Natural killer cell (primary cell): ENCODE measurements around the gene TSC22D3. TPM values are rescaled to one million over a fixed set of nuclear protein-coding genes. Genes with fewer than 3 reads are reported as not detected.
A peak's percentile ranks its signal among the peaks of the same experiment; 100 is the strongest.

ENCODE experiments used
- ATAC-seq, 3 donors: fragments of 150-1000 bp in 2 of 3; fragments of 200-7000 bp in 1 of 3; cut with Tn5 transposase; 1 replicate in 1 of 3; 2 replicates in 2 of 3; pipeline ENCODE4 v1.10.0; 2021; ENCODE audit warnings: mild to moderate bottlenecking in 2 of 3, moderate library complexity in 2 of 3
- DNase-seq, 2 donors: peaks; one replicate each; pipeline versions ENCODE4 v3.0.0 to v3.0.0-alpha.2; 2013 to 2021; ENCODE audit warnings: mixed read lengths in 1 of 2
- H3K27ac ChIP-seq: one replicate; pipeline ENCODE4 v1.5.1; 2013; ENCODE audit warnings: mild to moderate bottlenecking, low read length
- H3K27me3 ChIP-seq: one replicate; pipeline ENCODE4 v1.6.1; 2013; ENCODE audit warnings: low read length; ENCODE audit not compliant: control insufficient read depth, insufficient read depth
- H3K36me3 ChIP-seq: one replicate; pipeline ENCODE4 v1.6.1; 2013; ENCODE audit warnings: low read length; ENCODE audit not compliant: control insufficient read depth, insufficient read depth
- H3K4me1 ChIP-seq: one replicate; pipeline ENCODE4 v1.6.1; 2013; ENCODE audit warnings: low read length; ENCODE audit not compliant: control insufficient read depth, insufficient read depth
- H3K4me3 ChIP-seq: one replicate; pipeline ENCODE4 v1.5.1; 2013; ENCODE audit warnings: low read length
- H3K9me3 ChIP-seq: one replicate; pipeline ENCODE4 v1.6.1; 2013; ENCODE audit warnings: low read length; ENCODE audit not compliant: control insufficient read depth, insufficient read depth
- H3K27ac Mint-ChIP-seq, 2 donors: one replicate each; pipeline ENCODE4 v1.8.0; 2022; ENCODE audit warnings: mild to moderate bottlenecking in 2 of 2, mixed read lengths in 2 of 2, moderate library complexity in 1 of 2
- H3K27me3 Mint-ChIP-seq, 2 donors: one replicate each; pipeline ENCODE4 v1.8.0; 2022; ENCODE audit warnings: low read depth in 2 of 2, mixed read lengths in 2 of 2
- H3K36me3 Mint-ChIP-seq: one replicate; pipeline ENCODE4 v1.8.0; 2022; ENCODE audit warnings: mixed read lengths
- H3K4me1 Mint-ChIP-seq, 2 donors: one replicate each; pipeline ENCODE4 v1.8.0; 2022; ENCODE audit warnings: mixed read lengths in 2 of 2
- H3K4me3 Mint-ChIP-seq: one replicate; pipeline ENCODE4 v1.8.0; 2022; ENCODE audit warnings: mild to moderate bottlenecking, moderate library complexity, mixed read lengths
- H3K9me3 Mint-ChIP-seq, 2 donors: one replicate each; pipeline ENCODE4 v1.8.0; 2022; ENCODE audit warnings: mixed read lengths in 2 of 2
- WGBS: methylation state at CpG from one replicate; pipeline ENCODE4 v1.1.7; 2013; ENCODE audit warnings: missing lambda C conversion rate; ENCODE audit not compliant: insufficient coverage; 5-methylcytosine and 5-hydroxymethylcytosine counted together
- intact Hi-C: fragments of 100-400 bp; cut with micrococcal nuclease; formaldehyde crosslinking; loops from one replicate; pipeline ENCODE4 v1.14.2; 2022
- total RNA-seq, 4 donors: library from RNA; stranded (reverse); fragments of 120-200 nt in 1 of 4; gene quantifications; one replicate each; pipeline versions ENCODE4 v1.2.3 to v1.2.4, GENCODE V29; 2013 to 2022
- TF ChIP-seq, protein P1 (sequence below): fragments of 200-600 bp; IDR thresholded peaks from one replicate; pipeline ENCODE4 v1.8.0; 2022; ENCODE audit warnings: antibody characterized with exemption

The TSC22D3 gene
- total RNA-seq, 3 donors from 2014 or later (not counting 1 experiment from before 2014, with no cell fraction given), result 895 to 1,800 (median 1,053) TPM

DNA sequence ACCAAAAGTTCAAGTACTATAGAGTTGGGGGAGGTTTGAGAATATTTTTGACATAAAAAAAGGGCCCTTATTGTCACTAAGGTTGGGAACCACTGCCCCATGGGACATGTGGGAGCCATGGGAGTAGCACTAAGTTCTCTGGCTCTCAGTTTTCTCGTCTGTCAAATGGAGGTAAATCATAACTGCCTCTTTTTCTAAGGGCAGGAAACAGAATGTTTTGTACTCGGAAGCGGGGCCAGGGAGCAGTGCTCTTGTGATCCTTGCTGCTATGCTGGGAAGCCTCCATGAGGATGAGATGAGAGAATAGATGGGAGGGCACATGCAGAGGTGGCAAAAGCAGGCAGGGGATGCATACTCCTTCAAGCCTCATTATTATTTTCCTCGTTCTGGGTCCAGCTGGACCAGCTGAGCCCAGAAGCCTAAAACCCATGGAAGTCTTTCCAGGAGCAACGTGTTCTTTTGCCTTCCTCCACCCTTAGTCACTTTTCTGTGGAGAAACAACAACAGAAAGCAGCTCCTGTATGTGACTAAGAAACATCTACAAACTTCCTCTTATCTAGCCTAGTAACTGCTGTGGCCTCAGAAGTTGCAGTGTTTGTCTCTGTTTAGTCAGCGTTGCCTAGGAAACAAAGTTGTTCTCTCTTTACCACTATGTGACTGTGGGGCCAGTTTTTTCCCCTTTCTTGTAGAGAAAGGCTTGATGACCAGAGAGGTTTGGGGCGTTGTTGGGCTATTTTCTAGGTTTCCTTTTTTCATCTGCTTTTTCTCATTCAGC lies 64.8 kb downstream of the TSC22D3 start:
- Mint-ChIP-seq H3K27me3 (no peaks in the 10 kb centered on the region), H3K36me3 (no peaks in the 10 kb centered on the region), H3K27ac (peak overlapping the region; percentile 99), H3K4me1 (peaks cover 46 to 55% of the 10 kb centered on the region in 2 donors), H3K9me3 (no peaks in the 10 kb centered on the region), H3K4me3 (peak overlapping the region; percentile 92)
- peak; percentile 58 to 86 (median 72) for ATAC-seq
- TF ChIP-seq, protein P1, sequence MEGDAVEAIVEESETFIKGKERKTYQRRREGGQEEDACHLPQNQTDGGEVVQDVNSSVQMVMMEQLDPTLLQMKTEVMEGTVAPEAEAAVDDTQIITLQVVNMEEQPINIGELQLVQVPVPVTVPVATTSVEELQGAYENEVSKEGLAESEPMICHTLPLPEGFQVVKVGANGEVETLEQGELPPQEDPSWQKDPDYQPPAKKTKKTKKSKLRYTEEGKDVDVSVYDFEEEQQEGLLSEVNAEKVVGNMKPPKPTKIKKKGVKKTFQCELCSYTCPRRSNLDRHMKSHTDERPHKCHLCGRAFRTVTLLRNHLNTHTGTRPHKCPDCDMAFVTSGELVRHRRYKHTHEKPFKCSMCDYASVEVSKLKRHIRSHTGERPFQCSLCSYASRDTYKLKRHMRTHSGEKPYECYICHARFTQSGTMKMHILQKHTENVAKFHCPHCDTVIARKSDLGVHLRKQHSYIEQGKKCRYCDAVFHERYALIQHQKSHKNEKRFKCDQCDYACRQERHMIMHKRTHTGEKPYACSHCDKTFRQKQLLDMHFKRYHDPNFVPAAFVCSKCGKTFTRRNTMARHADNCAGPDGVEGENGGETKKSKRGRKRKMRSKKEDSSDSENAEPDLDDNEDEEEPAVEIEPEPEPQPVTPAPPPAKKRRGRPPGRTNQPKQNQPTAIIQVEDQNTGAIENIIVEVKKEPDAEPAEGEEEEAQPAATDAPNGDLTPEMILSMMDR, result no peak
- intact Hi-C loops, result loop anchor here (1.0 to 5.0 kb wide), 3 partner anchors 38 to 259 kb away; partner anchors contain the start of genes NCBP2L and TSC22D3
- Histone ChIP-seq H3K36me3 (peaks cover 28% of the 10 kb centered on the region), H3K4me1 (peaks cover 59% of the 10 kb centered on the region), H3K27ac (peak overlapping the region; percentile 100), H3K4me3 (no peak overlapping the region), H3K9me3 (no peaks in the 10 kb centered on the region), H3K27me3 (no peaks in the 10 kb centered on the region)
- peak; percentile 17 to 91 for DNase-seq
- WGBS, result 13% methylated on average over 5 of the region's 7 CpGs

DNA sequence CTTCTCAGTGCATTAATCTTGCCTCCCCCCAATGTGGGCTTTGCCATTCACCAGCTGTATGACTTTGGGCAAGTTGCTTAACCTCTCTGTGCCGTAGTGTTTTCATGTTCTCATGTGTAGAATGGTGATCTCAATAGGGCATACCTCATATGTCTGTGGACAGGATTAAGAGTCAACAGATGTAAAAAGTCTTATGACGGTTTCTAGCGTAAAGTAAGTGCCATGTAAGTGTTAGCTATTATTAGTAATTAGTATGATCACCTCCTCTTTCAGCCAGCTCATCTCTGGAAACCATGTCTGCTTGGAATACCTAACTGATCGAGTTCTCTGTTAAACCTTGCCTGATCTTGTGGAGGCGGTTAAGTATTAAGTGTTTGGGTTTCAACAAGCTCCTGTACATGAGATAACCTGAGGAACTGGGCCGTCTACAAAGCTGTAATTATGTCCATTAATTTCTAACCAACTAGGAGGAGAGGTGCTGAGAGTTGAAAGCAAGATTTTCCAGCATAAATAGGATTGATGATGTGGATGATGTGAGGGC lies 66.3 kb downstream of the TSC22D3 start:
- TF ChIP-seq, protein P1, result no peak
- Histone ChIP-seq H3K27ac (no peak overlapping the region), H3K27me3 (no peaks in the 10 kb centered on the region), H3K4me1 (peaks cover 46% of the 10 kb centered on the region), H3K36me3 (peaks cover 13% of the 10 kb centered on the region), H3K4me3 (no peak overlapping the region), H3K9me3 (no peaks in the 10 kb centered on the region)
- Mint-ChIP-seq H3K36me3 (no peaks in the 10 kb centered on the region), H3K27ac (peak overlapping the region; percentile 68 to 99), H3K27me3 (no peaks in the 10 kb centered on the region), H3K4me3 (peak overlapping the region; percentile 25), H3K9me3 (no peaks in the 10 kb centered on the region), H3K4me1 (peaks cover 37 to 45% of the 10 kb centered on the region in 2 donors)
- WGBS, result 100% methylated on average over 1 of the region's 6 CpGs
- ATAC-seq (no peak), DNase-seq (no peak)
- intact Hi-C loops, result no loop called here

DNA sequence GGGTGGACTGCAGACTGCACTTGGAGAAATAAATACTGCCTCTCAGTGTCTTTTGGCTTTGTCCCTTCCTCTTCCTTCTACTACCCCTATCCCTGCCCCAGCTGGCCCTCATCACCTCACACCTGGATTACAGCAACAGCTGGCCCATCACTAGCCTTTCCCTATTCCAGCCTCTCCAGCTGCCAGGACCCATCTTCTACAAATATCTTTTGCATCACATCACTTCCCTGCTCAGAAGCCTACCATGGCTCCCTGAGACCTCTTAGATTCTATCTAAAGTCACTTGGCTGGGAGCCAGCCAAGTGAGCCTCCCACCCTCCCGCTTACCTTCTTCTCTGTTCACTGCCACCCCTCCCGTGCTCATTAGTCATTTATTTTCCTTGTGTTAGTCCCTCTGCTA lies 66.8 kb downstream of the TSC22D3 start:
- WGBS, result no CpG with 5 or more reads among the region's 2 CpGs
- Histone ChIP-seq H3K27ac (no peak overlapping the region), H3K4me3 (no peak overlapping the region), H3K36me3 (peaks cover 8% of the 10 kb centered on the region), H3K9me3 (no peaks in the 10 kb centered on the region), H3K4me1 (peaks cover 40% of the 10 kb centered on the region), H3K27me3 (no peaks in the 10 kb centered on the region)
- no peak for ATAC-seq
- Mint-ChIP-seq H3K9me3 (no peaks in the 10 kb centered on the region), H3K27ac (peak overlapping the region; percentile 68 to 99), H3K4me1 (peaks cover 34 to 45% of the 10 kb centered on the region in 2 donors), H3K36me3 (no peaks in the 10 kb centered on the region), H3K27me3 (peaks cover 0 to 6% of the 10 kb centered on the region in 2 donors), H3K4me3 (no peak overlapping the region)
- intact Hi-C loops, result no loop called here
- TF ChIP-seq, protein P1, result no peak
- DNase-seq, result no peak
